ENCODE measurements around the gene DHRS3. TPM values are rescaled to one million over a fixed set of nuclear protein-coding genes. Genes with fewer than 3 reads are reported as not detected.

The DHRS3 gene
- total and polyA plus RNA-seq, 8 donors: 47.7 to 98.6 (median 62.0) TPM

DNA sequence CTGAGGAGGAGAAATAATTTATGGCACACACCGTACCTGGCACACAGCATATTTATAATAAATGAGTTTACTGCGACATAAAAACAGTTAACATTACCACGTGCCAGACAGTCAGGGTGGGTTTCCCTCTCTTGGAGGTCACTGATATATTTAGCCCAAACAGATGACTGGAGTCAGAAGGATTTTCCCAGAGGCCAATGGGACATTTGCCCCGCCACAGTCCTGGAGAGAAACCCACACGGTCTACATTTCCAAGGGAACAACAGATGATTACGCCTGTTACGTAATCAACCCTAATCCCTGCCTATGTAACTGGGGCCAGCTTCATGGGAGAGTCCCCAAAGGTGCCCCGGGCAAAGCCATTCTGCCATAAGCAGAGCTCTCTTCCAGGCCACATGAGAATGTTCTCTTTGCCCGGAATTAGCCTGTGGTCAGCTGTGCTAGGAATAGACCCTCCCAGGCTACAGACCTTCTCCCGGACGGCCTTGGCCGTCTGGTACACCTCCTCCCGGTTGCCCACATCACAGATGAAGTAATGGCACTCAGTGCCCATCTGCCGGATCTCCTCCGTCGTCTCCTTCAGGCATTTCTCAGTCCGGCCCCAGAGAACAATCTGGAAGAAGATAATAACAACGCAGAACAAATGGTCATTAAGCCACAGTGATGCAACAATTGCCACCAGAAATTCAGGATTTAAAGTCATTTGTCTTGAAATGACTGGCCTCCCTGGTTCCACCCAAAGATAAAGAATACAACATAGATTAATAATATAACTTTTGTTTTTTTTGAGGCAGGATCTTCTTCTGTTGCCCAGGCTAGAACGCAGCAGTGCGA is 37.7 kb downstream of the DHRS3 start:
- Histone ChIP-seq H3K9me3 (no peaks in the 10 kb centered on the region), H3K27me3 (no peaks in the 10 kb centered on the region), H3K27ac (no peak overlapping the region), H3K36me3 (peaks cover 0 to 52% (median 16%) of the 10 kb centered on the region in 3 donors), H3K4me1 (no peaks in the 10 kb centered on the region), H3K4me3 (no peak overlapping the region)
- FAIRE-seq: no peak
- TF ChIP-seq CTCF (IDR thresholded peaks at IDR 0.05): no peak
- peak in 1 of 6 donors; percentile 3 for DNase-seq
- intact Hi-C loops (cut with DNase I): no loop called here
- 81 to 82% methylated on average over 20 of the region's 20 CpGs for WGBS, 2 donors
- peak in 2 of 4 donors; percentile 7 to 21 for ATAC-seq

- Histone ChIP-seq H3K27ac (no peak overlapping the region), H3K4me3 (no peak overlapping the region), H3K4me1 (no peaks in the 10 kb centered on the region), H3K36me3 (peaks cover 3 to 65% (median 25%) of the 10 kb centered on the region in 3 donors), H3K27me3 (no peaks in the 10 kb centered on the region), H3K9me3 (no peaks in the 10 kb centered on the region)
- no peak for TF ChIP-seq CTCF (IDR thresholded peaks at IDR 0.05)
- intact Hi-C loops (cut with DNase I): no loop called here
- 88% methylated on average over 19 of the region's 19 CpGs for WGBS, 2 donors
- ATAC-seq (peak in 2 of 4 donors; percentile 5 to 12), FAIRE-seq (no peak), DNase-seq (peak in 1 of 6 donors; percentile 15)
These were observed 39.1 kb downstream of the DHRS3 start for GRCh38 chr1:12578860-12579422.

DNA sequence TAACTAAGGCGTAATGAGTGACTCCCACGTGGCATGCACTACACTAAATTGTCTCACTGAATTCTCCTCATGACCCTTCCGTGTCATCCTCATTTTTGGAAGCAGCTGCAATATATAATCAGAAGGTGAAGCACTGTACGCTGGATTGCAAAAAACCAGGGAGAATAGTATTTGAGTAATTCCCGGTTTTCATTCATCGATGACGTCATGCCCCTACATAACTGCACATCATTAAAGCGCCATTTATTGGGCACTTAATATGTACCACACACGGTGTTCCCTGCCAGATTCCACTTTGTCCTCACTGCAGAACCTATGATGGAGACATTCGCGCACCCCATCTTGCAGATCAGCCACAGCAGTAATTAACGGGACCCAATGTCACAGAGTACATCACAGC is 41.0 kb downstream of the DHRS3 start:
- no peak for ATAC-seq
- H3K27ac ChIP-seq: no peak overlapping the region
- intact Hi-C loops (cut with DNase I): no loop called here

GRCh38 chr1:12574757-12575139 is 43.3 kb downstream of the DHRS3 start:
- H3K27me3 ChIP-seq: no peaks in the 10 kb centered on the region
- ATAC-seq: no peak
- intact Hi-C loops (cut with DNase I): no loop called here
- 88 to 91% methylated on average over 5 of the region's 5 CpGs for WGBS, 2 donors
- no peak overlapping the region for H3K4me3 ChIP-seq
- peaks cover 7 to 95% (median 34%) of the 10 kb centered on the region in 3 donors for H3K36me3 ChIP-seq
- no peak overlapping the region for H3K27ac ChIP-seq
- no peak for TF ChIP-seq CTCF (IDR thresholded peaks at IDR 0.05)
- no peak for DNase-seq
- no peaks in the 10 kb centered on the region for H3K9me3 ChIP-seq
- no peak for FAIRE-seq
- no peaks in the 10 kb centered on the region for H3K4me1 ChIP-seq

More for the DNA sequence above, 41.0 kb downstream of the DHRS3 start:
- H3K36me3 ChIP-seq: peaks cover 3 to 84% (median 30%) of the 10 kb centered on the region in 3 donors
- FAIRE-seq (no peak), DNase-seq (no peak)
- no peaks in the 10 kb centered on the region for H3K4me1 ChIP-seq
- 93 to 95% methylated on average over 12 of the region's 12 CpGs for WGBS, 2 donors
- no peaks in the 10 kb centered on the region for H3K27me3 ChIP-seq
- no peaks in the 10 kb centered on the region for H3K9me3 ChIP-seq
- no peak for TF ChIP-seq CTCF (IDR thresholded peaks at IDR 0.05)
- no peak overlapping the region for H3K4me3 ChIP-seq
